B cell (primary cell): ENCODE measurements around the gene SLC25A21. TPM values are rescaled to one million over a fixed set of nuclear protein-coding genes. Genes with fewer than 3 reads are reported as not detected.

ENCODE experiments used
- ATAC-seq: fragments of 200-7000 bp; cut with Tn5 transposase; one replicate; pipeline ENCODE4 v1.10.0; 2021; ENCODE audit warnings: low read depth, mild to moderate bottlenecking, moderate number of reproducible peaks, moderate library complexity
- CTCF ChIA-PET: fragments of 350-600 bp; sonication (Branson Sonifier 250); formaldehyde crosslinking; loops from one replicate; lab custom pipeline; 2021; ENCODE audit warnings: antibody characterized with exemption, inconsistent platforms; lab: Charles Lee
- POLR2A ChIA-PET: fragments of 350-600 bp; sonication (Branson Sonifier 250); formaldehyde crosslinking; loops from one replicate; lab custom pipeline; 2021; ENCODE audit warnings: antibody characterized with exemption; lab: Charles Lee
- DNase-seq: peaks from one replicate; pipeline ENCODE4 v3.0.0; 2013
- H2AFZ ChIP-seq: 2 replicates; pipeline ENCODE4 v1.6.1; 2012; ENCODE audit warnings: mild to moderate bottlenecking, low read depth, low read length; ENCODE audit not compliant: insufficient read depth, poor library complexity, severe bottlenecking
- H3K27ac ChIP-seq, 2 donors: 1 replicate in 1 of 2; 2 replicates in 1 of 2; pipeline ENCODE4 v1.5.1; 2012 to 2013; ENCODE audit warnings: low read length in 2 of 2, mild to moderate bottlenecking in 2 of 2, moderate library complexity in 1 of 2
- H3K27me3 ChIP-seq, 4 experiments: fragments of 200-600 bp in 1 of 4; sonication (generic) in 1 of 4; replicated peaks in 1 of 4; 1 replicate in 2 of 4; 2 replicates in 2 of 4; pipeline versions ENCODE4 v1.6.1 to v1.7.0; 2013 to 2016; ENCODE audit warnings: low read length in 3 of 4, mild to moderate bottlenecking in 2 of 4, mixed read lengths in 1 of 4, moderate library complexity in 1 of 4; ENCODE audit not compliant: insufficient read depth in 4 of 4, control insufficient read depth in 3 of 4; ENCODE audit errors: control extremely low read depth in 1 of 4
- H3K36me3 ChIP-seq, 2 experiments: replicated peaks in 1 of 2; 1 replicate in 1 of 2; 2 replicates in 1 of 2; pipeline versions ENCODE4 v1.6.1 to v1.7.1; 2013; ENCODE audit warnings: low read length in 1 of 2; ENCODE audit not compliant: insufficient read depth in 2 of 2, control insufficient read depth in 1 of 2; ENCODE audit errors: control extremely low read depth in 1 of 2, extremely low read depth in 1 of 2
- H3K4me1 ChIP-seq, 2 donors: fragments of 200-600 bp in 1 of 2; sonication (generic) in 1 of 2; 1 replicate in 1 of 2; 2 replicates in 1 of 2; pipeline versions ENCODE4 v1.5.1 to v1.6.1; 2013 to 2017; ENCODE audit warnings: low read length in 2 of 2; ENCODE audit not compliant: control insufficient read depth in 2 of 2, insufficient read depth in 2 of 2
- H3K4me2 ChIP-seq: replicated peaks from 2 replicates; pipeline ENCODE3; 2012; ENCODE audit warnings: mild to moderate bottlenecking, low read depth, low read length; ENCODE audit not compliant: poor library complexity, severe bottlenecking
- H3K4me3 ChIP-seq, 5 experiments: fragments of 200-600 bp in 1 of 5; sonication (generic) in 1 of 5; 1 replicate in 3 of 5; 2 replicates in 2 of 5; pipeline versions ENCODE4 v1.5.1 to v1.7.0; 2011 to 2016; ENCODE audit warnings: low read length in 4 of 5, mild to moderate bottlenecking in 4 of 5, low read depth in 2 of 5, control low read depth in 1 of 5, moderate library complexity in 1 of 5; ENCODE audit not compliant: insufficient read depth in 1 of 5; ENCODE audit errors: control extremely low read depth in 1 of 5, extremely low read depth in 1 of 5
- H3K79me2 ChIP-seq: fragments of 200-600 bp; sonication (generic); one replicate; pipeline ENCODE4 v1.6.0; 2016; ENCODE audit warnings: low read length; ENCODE audit not compliant: control insufficient read depth, insufficient read depth
- H3K9ac ChIP-seq: fragments of 200-600 bp; sonication (generic); 2 replicates; pipeline ENCODE4 v1.6.1; 2017; ENCODE audit warnings: mild to moderate bottlenecking, low read length, moderate library complexity
- H3K9me3 ChIP-seq, 3 donors: one replicate each; pipeline versions ENCODE4 v1.6.1 to v1.7.1; 2013; ENCODE audit warnings: low read length in 2 of 3; ENCODE audit not compliant: control insufficient read depth in 2 of 3, insufficient read depth in 1 of 3; ENCODE audit errors: control extremely low read depth in 1 of 3
- H4K20me1 ChIP-seq: 2 replicates; pipeline ENCODE4 v1.6.0; 2012; ENCODE audit warnings: mild to moderate bottlenecking, low read length; ENCODE audit not compliant: insufficient read depth, control insufficient read depth, poor library complexity, severe bottlenecking
- H3K27ac Mint-ChIP-seq: one replicate; pipeline ENCODE4 v1.8.0; 2021; ENCODE audit warnings: mixed read lengths
- H3K27me3 Mint-ChIP-seq: one replicate; pipeline ENCODE4 v1.8.0; 2021; ENCODE audit warnings: mixed read lengths
- H3K4me1 Mint-ChIP-seq: one replicate; pipeline ENCODE4 v1.8.0; 2021; ENCODE audit warnings: mixed read lengths
- H3K4me3 Mint-ChIP-seq: one replicate; pipeline ENCODE4 v1.8.0; 2021; ENCODE audit warnings: mixed read lengths
- H3K9me3 Mint-ChIP-seq: one replicate; pipeline ENCODE4 v1.8.0; 2022; ENCODE audit warnings: mixed read lengths; ENCODE audit not compliant: insufficient read depth
- CTCF ChIP-seq: fragments of 200-600 bp; IDR thresholded peaks from one replicate; pipeline ENCODE4 v1.8.0; 2022; ENCODE audit warnings: antibody characterized with exemption, mild to moderate bottlenecking
- EZH2 ChIP-seq: IDR thresholded peaks from 2 replicates; pipeline ENCODE4 v1.6.1; 2012; ENCODE audit warnings: borderline replicate concordance, low read depth, mild to moderate bottlenecking, moderate library complexity, low read length; ENCODE audit not compliant: insufficient read depth, poor library complexity, severe bottlenecking
- WGBS: methylation state at CpG from one replicate; pipeline ENCODE4 v1.1.5; 2013; ENCODE audit warnings: missing lambda C conversion rate; ENCODE audit not compliant: insufficient coverage; 5-methylcytosine and 5-hydroxymethylcytosine counted together
- intact Hi-C: fragments of 100-400 bp; cut with micrococcal nuclease; formaldehyde crosslinking; loops from one replicate; pipeline ENCODE4 v1.10.0; 2022
- polyA plus RNA-seq: library from polyadenylated mRNA; depleted of rRNA; stranded (reverse); fragments of >200 nt; gene quantifications from 2 replicates; pipeline ENCODE4 v1.2.3, GENCODE V29; 2012
- total RNA-seq, 2 donors: library from RNA; stranded (reverse); fragments of 120-200 nt in 1 of 2; gene quantifications; 1 replicate in 1 of 2; 2 replicates in 1 of 2; pipeline versions ENCODE4 v1.2.3 to v1.2.4, GENCODE V29; 2013 to 2022

SLC25A21 gene
- total and polyA plus RNA-seq, 2 donors (not counting 1 experiment from before 2014, with no cell fraction given), result not detected

- H3K36me3 ChIP-seq, result no peaks in the 10 kb centered on the region
Measured at GRCh38 chr14:36810209-36810608, 362.2 kb downstream of the SLC25A21 start.

GRCh38 chr14:36807727-36808126 is 364.7 kb downstream of the SLC25A21 start:
- Histone ChIP-seq H3K4me1 (no peaks in the 10 kb centered on the region), H3K27ac (no peak overlapping the region), H2AFZ (no peak overlapping the region), H4K20me1 (no peaks in the 10 kb centered on the region), H3K9ac (no peak overlapping the region), H3K4me2 (no peak overlapping the region), H3K79me2 (no peaks in the 10 kb centered on the region), H3K9me3 (no peaks in the 10 kb centered on the region), H3K36me3 (no peaks in the 10 kb centered on the region), H3K4me3 (no peak overlapping the region), H3K27me3 (no peaks in the 10 kb centered on the region)
- H3K4me3 Mint-ChIP-seq, result no peak overlapping the region
- H3K27ac Mint-ChIP-seq, result no peak overlapping the region
- ATAC-seq (no peak), DNase-seq (no peak)
- no peaks in the 10 kb centered on the region for H3K4me1 Mint-ChIP-seq
- POLR2A ChIA-PET, result no interaction called here
- intact Hi-C loops, result no loop called here
- no CpG with 5 or more reads among the region's 4 CpGs for WGBS
- CTCF ChIA-PET, result no interaction called here
- H3K27me3 Mint-ChIP-seq, result peaks cover 10% of the 10 kb centered on the region
- no peaks in the 10 kb centered on the region for H3K9me3 Mint-ChIP-seq
- TF ChIP-seq CTCF (no peak), EZH2 (no peak)

More at GRCh38 chr14:36810209-36810608, 362.2 kb downstream of the SLC25A21 start:
- intact Hi-C loops, result no loop called here
- H3K9me3 Mint-ChIP-seq, result peaks cover 2% of the 10 kb centered on the region
- H3K27me3 Mint-ChIP-seq, result peaks cover 4% of the 10 kb centered on the region
- no peaks in the 10 kb centered on the region for H3K4me1 Mint-ChIP-seq
- H2AFZ ChIP-seq, result no peak overlapping the region
- H3K27ac Mint-ChIP-seq, result no peak overlapping the region
- no peak overlapping the region for H3K4me2 ChIP-seq
- no peak overlapping the region for H3K27ac ChIP-seq
- H3K4me1 ChIP-seq, result no peaks in the 10 kb centered on the region
- ATAC-seq, result no peak
- H3K9me3 ChIP-seq, result no peaks in the 10 kb centered on the region
- ChIA-PET CTCF (no interaction called here), POLR2A (no interaction called here)
- WGBS, result no CpG with 5 or more reads among the region's 2 CpGs
- no peak overlapping the region for H3K4me3 Mint-ChIP-seq
- no peaks in the 10 kb centered on the region for H3K79me2 ChIP-seq
- TF ChIP-seq EZH2 (no peak), CTCF (no peak)
- H3K27me3 ChIP-seq, result no peaks in the 10 kb centered on the region
- no peaks in the 10 kb centered on the region for H4K20me1 ChIP-seq
- no peak for DNase-seq
- H3K9ac ChIP-seq, result no peak overlapping the region
- no peak overlapping the region for H3K4me3 ChIP-seq
